GM12865 (cell line): ENCODE results near the gene NCBP2L.

ENCODE experiments used
- DNase-seq: peaks from one replicate; pipeline ENCODE4 v3.0.0; 2010; ENCODE audit warnings: low read depth
- H3K4me3 ChIP-seq: 2 replicates; pipeline ENCODE4 v1.5.1; 2011; ENCODE audit warnings: mild to moderate bottlenecking, low read depth, low read length, control low read depth
- CTCF ChIP-seq: IDR thresholded peaks from 2 replicates; pipeline ENCODE4 v1.5.1; 2011; ENCODE audit warnings: low read length, control low read depth, low read depth, inconsistent platforms; ENCODE audit not compliant: insufficient read depth; ENCODE audit errors: missing control alignments

NCBP2L gene

GRCh38 chrX:107733686-107734085, 43.8 kb upstream of the NCBP2L start:
- no peak for DNase-seq
- H3K4me3 ChIP-seq, result no peak overlapping the region
- TF ChIP-seq CTCF, result no peak

GRCh38 chrX:107734646-107735045, 42.9 kb upstream of the NCBP2L start:
- DNase-seq, result no peak
- TF ChIP-seq CTCF, result no peak
- H3K4me3 ChIP-seq, result no peak overlapping the region

GRCh38 chrX:107736781-107737531, 40.6 kb upstream of the NCBP2L start:
- no peak overlapping the region for H3K4me3 ChIP-seq
- DNase-seq, result no peak
- TF ChIP-seq CTCF, result no peak

GRCh38 chrX:107738272-107738671, 39.3 kb upstream of the NCBP2L start:
- TF ChIP-seq CTCF, result no peak
- no peak overlapping the region for H3K4me3 ChIP-seq
- no peak for DNase-seq

GRCh38 chrX:107738768-107739167, 38.8 kb upstream of the NCBP2L start:
- DNase-seq, result no peak
- TF ChIP-seq CTCF, result no peak
- H3K4me3 ChIP-seq, result no peak overlapping the region

GRCh38 chrX:107739541-107739940, 38.0 kb upstream of the NCBP2L start:
- no peak overlapping the region for H3K4me3 ChIP-seq
- no peak for TF ChIP-seq CTCF
- DNase-seq, result no peak

- no peak for TF ChIP-seq CTCF
- H3K4me3 ChIP-seq, result no peak overlapping the region
- no peak for DNase-seq
Observed at GRCh38 chrX:107741404-107741790, 36.1 kb upstream of the NCBP2L start.
